Epithelial cell of esophagus (primary cell): ENCODE data around the gene ZGPAT.

Experiments
- DNase-seq: peaks from one replicate; pipeline ENCODE4 v3.0.0; 2010; ENCODE audit warnings: low read depth
- H3K4me3 ChIP-seq: 2 replicates; pipeline ENCODE4 v1.5.1; 2011; ENCODE audit warnings: mild to moderate bottlenecking, low read length, control low read depth
- CTCF ChIP-seq: IDR thresholded peaks from 2 replicates; pipeline ENCODE4 v1.5.1; 2011; ENCODE audit warnings: low read depth, mild to moderate bottlenecking, low read length, control low read depth, inconsistent platforms; ENCODE audit not compliant: insufficient read depth; ENCODE audit errors: missing control alignments

The ZGPAT gene

GRCh38 chr20:63745961-63746731, 38.3 kb downstream of the ZGPAT start:
- DNase-seq, result no peak
- no peak for TF ChIP-seq CTCF
- no peak overlapping the region for H3K4me3 ChIP-seq

GRCh38 chr20:63746751-63747315, 39.0 kb downstream of the ZGPAT start:
- DNase-seq, result no peak
- TF ChIP-seq CTCF, result no peak
- no peak overlapping the region for H3K4me3 ChIP-seq

GRCh38 chr20:63747622-63748069, 39.8 kb downstream of the ZGPAT start:
- no peak for TF ChIP-seq CTCF
- no peak for DNase-seq

GRCh38 chr20:63748070-63748933, 40.5 kb downstream of the ZGPAT start:
- no peak for TF ChIP-seq CTCF
- DNase-seq, result no peak

More at GRCh38 chr20:63747622-63748069, 39.8 kb downstream of the ZGPAT start:
- no peak overlapping the region for H3K4me3 ChIP-seq

GRCh38 chr20:63748934-63749270, 41.1 kb downstream of the ZGPAT start:
- no peak for DNase-seq
- no peak overlapping the region for H3K4me3 ChIP-seq
- TF ChIP-seq CTCF, result no peak

More at GRCh38 chr20:63748070-63748933, 40.5 kb downstream of the ZGPAT start:
- no peak overlapping the region for H3K4me3 ChIP-seq

- H3K4me3 ChIP-seq, result no peak overlapping the region
- no peak for DNase-seq
- no peak for TF ChIP-seq CTCF
Observed at GRCh38 chr20:63749597-63750508, 42.0 kb downstream of the ZGPAT start.
